ENCODE results near the gene TRIM16.
"Not testable (repeated sequence)": the region's sequence is repeated elsewhere in the genome, so short reads cannot be mapped to it uniquely, and the experiment has no call there.

The TRIM16 gene

GRCh38 chr17:15683824-15684478, at the start of gene TRIM16:
Gene TRIM16 (minus strand): TSS chr17:15684311. CDS start chr17:15651609, 32,702 bp downstream.
- TF ChIP-seq CTCF (IDR thresholded peaks at IDR 0.05) = not testable (repeated sequence)

- not testable (repeated sequence) for TF ChIP-seq CTCF (IDR thresholded peaks at IDR 0.05)
Measured at GRCh38 chr17:15731900-15732299, 47.8 kb upstream of the TRIM16 start, which contains the start of gene TBC1D26. Gene TBC1D26 (plus strand): TSS chr17:15732283. CDS start chr17:15735349, 3,066 bp downstream.

- TF ChIP-seq CTCF (IDR thresholded peaks at IDR 0.05) = not testable (repeated sequence)
Measured at GRCh38 chr17:15699413-15699924, 15.4 kb upstream of the TRIM16 start, which contains the start of gene ZNF286A. Gene ZNF286A (plus strand): TSS chr17:15699752. CDS start chr17:15700330, 578 bp downstream.

- no peak for TF ChIP-seq CTCF (IDR thresholded peaks at IDR 0.05)
Measured at GRCh38 chr17:15663691-15664090, 20.4 kb downstream of the TRIM16 start.

GRCh38 chr17:15663176-15663575, 20.9 kb downstream of the TRIM16 start:
- no peak for TF ChIP-seq CTCF (IDR thresholded peaks at IDR 0.05)

GRCh38 chr17:15662681-15663080, 21.4 kb downstream of the TRIM16 start:
- TF ChIP-seq CTCF (IDR thresholded peaks at IDR 0.05) = no peak

- no peak for TF ChIP-seq CTCF (IDR thresholded peaks at IDR 0.05)
Measured at GRCh38 chr17:15660077-15660476, 24.0 kb downstream of the TRIM16 start.
